ENCODE data around the gene KLK8.
"Not testable (repeated sequence)": the region's sequence is repeated elsewhere in the genome, so short reads cannot be mapped to it uniquely, and the experiment has no call there.

KLK8 gene

DNA sequence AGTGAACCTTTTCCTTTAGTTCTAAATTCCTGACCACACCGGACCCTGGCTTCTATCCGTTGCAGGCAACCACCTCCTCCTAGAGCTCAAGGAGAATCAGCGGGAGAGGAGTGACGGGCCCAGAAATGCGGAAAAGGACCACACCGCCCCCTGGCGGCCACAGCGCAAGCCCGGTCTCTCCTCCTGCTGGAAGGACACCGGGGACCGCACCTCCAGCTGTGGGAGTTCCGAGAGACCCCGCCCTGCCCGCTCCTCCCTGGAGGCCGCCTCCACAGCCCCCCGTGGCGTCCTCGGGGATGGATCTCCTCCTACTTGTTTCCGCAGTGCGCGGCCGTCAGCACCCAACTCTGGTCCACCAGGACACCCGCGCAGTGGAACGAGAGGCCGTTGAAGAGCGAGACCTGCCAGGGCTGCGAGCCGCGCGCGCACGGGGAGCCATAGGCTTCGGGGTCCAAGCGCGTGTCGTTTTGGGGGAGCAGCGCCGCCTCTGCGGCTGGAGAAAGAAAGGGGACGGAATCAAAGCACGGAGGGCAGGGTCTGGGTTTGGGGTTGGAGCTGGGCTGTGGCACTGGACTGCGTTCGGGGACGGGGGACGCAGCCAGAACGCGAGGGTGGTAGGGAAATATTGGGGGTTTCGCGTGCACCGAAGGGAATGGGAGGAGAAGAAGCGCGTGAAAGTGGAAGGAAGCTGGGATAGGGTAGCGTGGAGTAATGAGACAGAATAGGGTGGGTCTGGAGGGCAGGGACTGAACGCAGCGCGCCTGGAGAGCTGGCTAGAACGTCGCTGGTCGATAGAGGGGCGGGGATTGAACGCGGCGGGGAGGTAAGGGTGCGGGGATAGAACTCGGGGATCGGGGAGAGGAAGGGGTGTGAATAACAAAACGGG lies 15.6 kb upstream of the KLK8 start:
- no peak for DNase-seq

DNA sequence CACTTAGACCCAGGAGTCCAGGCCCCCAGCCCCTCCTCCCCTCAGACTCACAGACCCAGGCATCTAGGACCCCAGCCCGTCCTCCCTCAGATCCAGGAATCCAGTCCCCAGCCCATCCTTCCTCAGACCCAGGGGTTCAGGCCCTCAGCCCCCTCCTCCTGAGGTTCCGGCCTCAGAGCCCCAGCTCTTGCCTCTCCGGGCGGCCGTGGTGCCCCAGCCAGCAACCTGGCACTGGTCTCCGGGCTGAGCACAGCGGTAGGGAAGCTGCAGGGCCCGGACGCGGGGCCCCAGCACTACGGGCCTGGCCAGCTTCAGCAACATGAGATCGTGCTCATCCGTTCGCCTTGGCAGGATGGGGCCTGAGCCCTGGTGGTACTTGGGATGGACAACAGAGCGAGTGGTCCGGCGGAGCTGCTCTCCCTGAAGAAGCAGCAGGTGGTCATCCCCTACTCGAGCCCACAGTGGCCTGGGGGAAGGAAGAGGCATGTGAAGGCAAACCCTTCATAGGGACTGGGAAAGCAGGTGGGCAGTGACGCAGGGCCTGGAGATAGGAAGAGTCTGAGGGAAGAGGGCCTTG lies 14.4 kb upstream of the KLK8 start:
- DNase-seq, result no peak

DNA sequence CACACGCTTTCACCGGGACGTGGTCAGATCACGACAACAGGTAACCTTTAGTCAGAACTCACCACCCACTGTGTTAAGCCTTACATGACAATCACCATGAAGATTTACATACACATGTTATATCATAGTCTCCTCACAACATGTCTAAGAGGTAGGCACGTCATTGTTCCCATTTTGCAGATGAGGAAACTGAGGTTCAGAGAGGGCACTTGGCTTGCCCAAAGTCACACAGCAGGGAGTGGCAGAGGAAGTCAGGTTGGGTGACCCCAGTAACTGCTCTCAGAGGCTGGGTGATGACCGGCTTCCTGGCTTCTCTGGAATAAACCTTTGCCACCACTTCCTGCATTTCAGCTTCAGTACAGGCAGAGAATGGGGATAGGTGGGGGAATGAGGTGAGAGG lies 12.8 kb upstream of the KLK8 start:
- DNase-seq, result no peak

GRCh38 chr19:51012661-51013190 lies 11.3 kb upstream of the KLK8 start:
- no peak for DNase-seq

GRCh38 chr19:51010066-51010795 lies 8.8 kb upstream of the KLK8 start:
- DNase-seq, result no peak

- no peak for DNase-seq
Observed at GRCh38 chr19:51009061-51009891, 7.9 kb upstream of the KLK8 start.

DNA sequence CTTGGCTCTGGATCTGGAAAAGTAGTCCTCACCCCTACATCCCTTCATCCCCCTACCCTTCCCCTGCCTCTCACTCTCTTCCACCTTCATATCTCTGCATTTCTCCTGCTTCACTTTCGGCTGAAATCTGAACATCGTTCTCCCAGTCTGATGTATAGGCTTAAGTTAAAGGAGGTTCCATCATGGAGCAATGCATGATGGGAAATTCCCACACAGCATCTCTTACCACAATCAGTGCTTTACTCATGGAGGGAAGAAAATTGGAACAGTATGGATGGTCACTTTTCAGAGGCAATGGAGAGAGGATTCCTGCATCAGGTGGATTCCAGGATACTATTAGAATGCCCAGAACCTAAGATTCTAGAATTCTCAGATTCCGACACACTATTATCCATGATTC lies 6.1 kb upstream of the KLK8 start:
- no peak for DNase-seq

DNA sequence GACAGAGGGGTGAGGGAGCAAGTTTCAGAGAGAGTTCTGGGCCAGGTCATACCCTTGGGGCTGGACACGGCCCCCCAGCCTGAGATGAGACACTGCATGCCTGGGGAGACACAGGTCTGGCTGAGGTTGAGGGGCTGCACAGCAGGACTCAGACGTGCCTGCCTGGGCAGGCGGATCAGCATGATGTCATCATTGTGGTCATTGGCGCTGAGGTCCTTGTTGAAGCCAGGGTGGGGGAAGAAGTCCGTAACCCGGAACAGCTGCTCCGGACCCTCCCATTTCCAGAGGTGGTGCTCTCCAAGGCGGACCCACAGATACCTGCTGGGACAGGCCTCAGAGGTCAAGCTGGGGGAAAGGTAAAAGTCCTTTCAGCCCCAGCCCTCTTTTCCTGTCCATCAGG lies 5.0 kb upstream of the KLK8 start:
- no peak for DNase-seq

DNA sequence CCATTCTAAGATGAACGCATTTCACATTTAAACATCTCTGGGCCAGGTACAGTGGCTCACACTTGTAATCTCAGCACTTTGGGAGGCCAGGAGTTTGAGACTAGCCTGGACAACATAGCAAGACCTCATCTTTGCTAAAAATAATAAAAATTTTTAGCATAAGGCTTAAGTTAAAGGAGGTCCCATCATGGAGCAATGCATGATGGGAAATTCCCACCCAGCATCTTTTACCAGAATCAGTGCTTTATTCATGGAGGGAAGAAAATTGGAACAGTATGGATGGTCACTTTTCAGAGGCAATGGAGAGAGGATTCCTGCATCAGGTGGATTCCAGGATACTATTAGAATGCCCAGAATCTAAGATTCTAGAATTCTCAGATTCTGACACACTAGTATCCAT lies 3.8 kb upstream of the KLK8 start:
- no peak for DNase-seq

- no peak for DNase-seq
Observed at GRCh38 chr19:51003316-51003715, 1.9 kb upstream of the KLK8 start.

DNA sequence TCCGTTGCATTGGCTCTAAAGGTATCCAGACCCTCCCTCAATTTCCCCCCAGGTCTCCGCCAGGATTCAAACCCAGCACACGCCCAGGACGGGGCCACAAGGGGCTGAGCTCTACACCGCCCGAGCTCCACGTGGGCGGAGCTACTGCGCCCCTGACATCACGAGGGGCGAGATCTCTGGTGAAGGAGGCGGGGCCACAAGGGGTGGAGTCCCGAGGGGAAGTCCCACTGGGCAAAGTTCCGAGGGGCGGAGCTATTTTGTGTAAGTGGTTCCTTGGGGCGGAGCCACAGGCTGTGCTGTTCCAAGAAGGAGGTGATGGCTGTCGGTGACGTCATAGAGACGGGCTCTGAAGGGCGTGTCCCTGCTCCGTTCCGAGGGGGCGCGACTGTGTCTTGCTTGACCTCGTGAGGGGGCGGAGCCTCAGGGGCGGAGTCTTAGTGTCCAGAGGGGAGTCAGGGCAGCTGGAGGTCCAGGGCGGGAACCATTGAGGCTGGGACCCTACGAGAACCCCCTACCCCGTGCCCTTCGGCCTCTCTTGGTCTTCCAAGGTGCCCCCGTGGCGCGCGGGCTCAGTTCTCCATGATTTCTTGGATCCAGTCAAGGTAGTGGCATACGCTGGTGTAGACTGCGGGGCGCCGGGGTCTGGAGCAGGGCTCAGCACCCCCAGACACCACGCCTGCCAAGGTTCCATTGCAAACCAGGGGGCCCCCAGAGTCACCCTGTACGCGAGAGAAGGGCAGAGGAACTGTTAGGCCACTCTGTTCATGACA lies 1.3 kb upstream of the KLK8 start:
- DNase-seq, result no peak

- DNase-seq, result no peak
Observed at GRCh38 chr19:51002089-51002532, 707 bp upstream of the KLK8 start.

DNA sequence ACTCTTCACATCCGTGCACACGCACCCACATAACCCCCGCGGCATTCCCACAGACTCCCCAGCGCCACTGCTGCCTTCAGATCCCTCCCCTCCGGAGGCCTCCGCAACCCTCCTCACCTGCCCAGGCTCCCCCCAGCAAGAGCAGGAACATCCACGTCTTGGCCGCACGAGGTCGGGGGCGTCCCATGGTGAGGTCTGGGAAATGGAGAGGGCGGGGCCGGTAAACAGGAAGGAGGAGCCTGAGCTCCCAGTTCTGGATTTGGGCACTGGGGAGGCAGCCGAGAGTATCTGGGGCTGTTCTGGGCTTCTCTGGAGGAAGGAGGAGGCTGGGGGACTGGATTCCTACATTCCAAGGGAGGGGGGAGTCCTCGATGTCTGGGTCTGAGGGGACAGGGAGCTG lies 423 bp downstream of the KLK8 start:
- DNase-seq, result no peak

DNA sequence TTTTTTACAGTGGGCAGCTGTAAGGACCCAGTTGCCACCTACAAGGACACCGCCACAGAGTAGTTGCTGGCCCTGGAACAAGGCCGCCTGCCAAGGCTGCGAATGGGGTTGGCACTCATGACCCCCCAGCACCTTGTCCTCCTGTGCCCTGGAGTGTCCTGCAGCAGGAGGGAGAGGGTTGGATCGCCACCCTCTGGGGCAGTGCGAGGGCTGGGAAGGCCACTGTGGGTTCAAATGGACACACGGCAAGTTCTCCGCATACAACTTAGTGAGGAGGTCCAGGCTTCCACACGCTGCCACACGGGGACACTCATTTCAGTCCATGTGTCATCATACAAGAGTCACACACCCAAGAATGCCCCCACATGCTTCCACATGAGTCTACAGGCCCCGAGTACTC lies 978 bp downstream of the KLK8 start:
- DNase-seq, result no peak

DNA sequence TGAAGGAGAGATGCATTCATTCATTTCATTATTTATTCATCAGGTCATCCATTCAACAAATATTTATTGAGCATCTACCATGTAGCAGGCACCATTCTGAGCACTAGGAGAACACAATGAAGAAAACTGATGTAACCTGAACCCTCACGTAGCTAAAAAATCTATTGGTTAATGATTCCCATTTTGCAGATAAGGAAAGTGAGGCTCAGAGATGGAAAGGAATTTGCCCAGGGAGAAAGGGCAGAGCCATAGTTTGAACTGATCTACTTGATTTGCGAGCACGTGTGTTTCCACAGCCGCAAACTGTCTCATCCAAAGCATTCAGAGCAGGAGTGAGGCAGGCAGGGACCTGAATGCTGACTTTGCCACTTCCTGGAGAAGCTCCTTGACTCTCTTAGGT lies 2.7 kb downstream of the KLK8 start:
- no peak for DNase-seq

DNA sequence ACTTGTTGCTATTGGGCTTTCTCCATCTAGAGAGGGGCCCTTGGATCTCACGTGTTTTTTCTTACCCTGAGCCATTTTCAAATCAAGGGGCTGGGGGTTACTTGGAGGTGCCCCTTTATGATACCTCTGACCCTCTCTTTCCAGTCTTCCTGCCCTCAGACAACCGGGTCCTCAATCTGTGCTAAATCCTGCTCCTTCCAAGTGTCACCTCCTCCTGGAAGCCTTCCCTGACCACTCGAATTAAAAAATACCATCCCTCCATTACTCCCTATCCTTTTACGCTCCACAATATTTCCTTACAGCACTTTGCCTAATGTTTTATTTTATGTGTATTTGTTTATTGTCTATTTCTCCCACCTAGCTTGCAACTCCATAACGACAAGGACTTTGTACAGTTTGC lies 3.3 kb downstream of the KLK8 start:
- DNase-seq, result no peak

DNA sequence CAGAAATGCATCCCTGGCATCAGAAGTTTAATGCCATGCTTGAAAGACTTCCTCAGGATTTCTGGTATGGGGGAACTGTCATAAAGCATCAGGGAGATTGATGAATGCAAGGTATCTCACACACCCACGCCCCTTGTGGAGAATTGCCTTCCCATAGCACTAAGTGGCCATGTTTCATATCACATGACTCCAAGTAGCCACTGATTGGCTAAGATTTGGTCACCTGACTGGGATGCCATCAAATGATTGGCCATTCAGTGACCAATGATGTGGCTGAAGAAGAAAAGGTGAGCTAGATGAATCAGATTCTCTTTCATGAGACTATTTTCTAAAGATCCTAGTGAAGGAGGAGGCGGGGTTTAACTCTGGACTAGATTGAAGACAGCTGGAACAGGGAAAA lies 7.3 kb downstream of the KLK8 start:
- DNase-seq, result no peak

DNA sequence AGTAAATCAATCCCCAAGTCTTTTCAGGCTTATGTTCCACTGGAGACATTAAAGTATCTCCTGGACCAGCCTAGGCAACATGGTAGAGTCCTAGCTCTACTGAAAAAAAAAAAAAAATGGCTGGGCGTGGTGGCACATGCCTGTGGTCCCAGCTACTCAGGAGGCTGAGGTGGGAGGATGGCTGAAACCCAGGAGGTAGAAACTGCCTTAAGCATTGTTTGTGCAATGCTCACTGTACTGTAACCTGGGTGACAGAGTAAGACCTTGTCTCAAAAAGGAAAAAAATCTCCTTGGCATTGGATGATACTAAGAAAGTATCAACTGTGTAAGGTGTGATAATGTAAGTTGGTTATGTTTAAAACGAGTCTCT lies 8.8 kb downstream of the KLK8 start:
- DNase-seq, result no peak

DNA sequence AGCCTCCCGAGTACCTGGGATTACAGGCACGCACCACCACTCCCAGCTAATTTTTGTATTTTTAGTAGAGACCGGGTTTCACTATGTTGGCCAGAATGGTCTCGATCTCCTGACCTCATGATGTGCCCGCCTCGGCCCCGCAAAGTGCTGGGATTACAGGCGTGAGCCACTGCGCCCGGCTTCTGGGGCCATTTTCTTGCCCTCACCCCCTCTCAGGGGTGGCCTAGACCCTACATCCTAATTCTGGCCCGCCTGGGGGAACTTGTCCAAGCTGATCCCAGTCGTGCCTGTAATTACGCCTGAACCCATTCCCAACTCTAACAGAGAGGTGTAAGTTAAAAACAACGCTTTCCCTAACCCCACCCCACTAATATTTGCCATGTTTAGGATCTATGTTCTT lies 17.0 kb downstream of the KLK8 start:
- DNase-seq, result not testable (repeated sequence)

- DNase-seq, result no peak
Observed at GRCh38 chr19:50983625-50984292, 17.6 kb downstream of the KLK8 start, which contains the start of gene KLK7. KLK7 (minus strand) TSS chr19:50983917; CDS start chr19:50982399, 1,518 bp downstream.

- DNase-seq, result no peak
Observed at GRCh38 chr19:50982186-50982585, 19.2 kb downstream of the KLK8 start.

All from right forelimb (tissue), 1 donor.